Thoracic aorta (tissue), 2 donors: ENCODE data around the gene CEBPB. TPM values are rescaled to one million over a fixed set of nuclear protein-coding genes. Genes with fewer than 3 reads are reported as not detected.
"Not testable (repeated sequence)": the region's sequence is repeated elsewhere in the genome, so short reads cannot be mapped to it uniquely, and the experiment has no call there.

Source experiments
- ATAC-seq: fragments of 150-250 bp; one replicate; pipeline ENCODE4 v1.8.0; 2017; ENCODE audit warnings: low read depth; ENCODE audit not compliant: insufficient number of reproducible peaks, low FRiP score
- DNase-seq: peaks from one replicate; pipeline ENCODE4 v3.0.0-alpha.2; 2020; ENCODE audit warnings: low spot score
- H3K27ac ChIP-seq, 2 donors: fragments of 200-600 bp; sonication (generic); 1 replicate in 1 of 2; 2 replicates in 1 of 2; pipeline ENCODE4 v1.5.1; 2016; ENCODE audit warnings: mild to moderate bottlenecking in 2 of 2, moderate library complexity in 2 of 2
- H3K27me3 ChIP-seq: fragments of 200-600 bp; sonication (generic); replicated peaks from 2 replicates; pipeline ENCODE4 v1.6.0; 2016; ENCODE audit warnings: mild to moderate bottlenecking; ENCODE audit not compliant: insufficient read depth
- H3K36me3 ChIP-seq: fragments of 200-600 bp; sonication (generic); one replicate; pipeline ENCODE4 v1.5.1; 2016
- H3K4me1 ChIP-seq, 2 donors: fragments of 200-600 bp; sonication (generic); 1 replicate in 1 of 2; 2 replicates in 1 of 2; pipeline versions ENCODE4 v1.5.1 to v1.6.0; 2016; ENCODE audit warnings: low read depth in 2 of 2, mild to moderate bottlenecking in 1 of 2; ENCODE audit not compliant: control insufficient read depth in 1 of 2
- H3K4me3 ChIP-seq: fragments of 200-600 bp; sonication (generic); 2 replicates; pipeline ENCODE4 v1.5.1; 2016; ENCODE audit warnings: mild to moderate bottlenecking
- H3K9me3 ChIP-seq: fragments of 200-600 bp; sonication (generic); 2 replicates; pipeline ENCODE4 v1.5.1; 2016
- total RNA-seq, 2 donors: library from RNA; depleted of rRNA; stranded (reverse); fragments of >200 nt; gene quantifications; one replicate each; pipeline versions ENCODE4 v1.1.0 to v1.2.3, GENCODE V29; 2016
- TF ChIP-seq, protein P1 (sequence below): fragments of 200-600 bp; sonication (generic); IDR thresholded peaks from one replicate; pipeline ENCODE4 v1.5.1; 2019; ENCODE audit warnings: antibody characterized with exemption

Gene CEBPB
- total RNA-seq, 2 donors from 2014 or later: 113 to 255 TPM

DNA sequence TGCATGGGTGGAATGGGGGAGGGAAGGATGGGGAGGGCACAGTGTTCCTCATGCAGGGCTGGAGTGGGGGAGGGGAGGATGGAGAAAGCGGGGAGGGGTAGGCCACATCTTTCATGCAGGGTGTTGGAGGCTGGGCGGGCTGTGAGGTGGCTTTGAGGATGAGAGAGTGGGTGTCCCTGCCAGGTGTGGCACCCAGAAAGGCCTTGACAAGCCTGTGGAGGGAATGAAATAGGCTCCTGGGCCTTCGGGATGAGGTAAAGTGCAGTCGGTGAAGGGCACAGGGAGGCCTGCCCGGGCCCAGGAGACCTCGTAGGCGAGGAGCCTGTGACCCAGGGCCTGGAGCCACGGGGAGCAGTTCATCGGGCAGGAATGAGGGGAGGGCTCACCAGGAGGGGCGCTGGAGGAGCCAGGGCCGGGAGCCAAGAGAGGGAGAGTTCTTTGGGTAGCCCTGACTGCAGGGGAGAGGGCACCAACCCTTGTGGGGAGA is 7.6 kb downstream of the CEBPB start:
- peaks cover 15 to 22% of the 10 kb centered on the region in 2 donors for H3K4me1 ChIP-seq
- H3K4me3 ChIP-seq: no peak overlapping the region
- H3K27ac ChIP-seq: no peak overlapping the region
- H3K36me3 ChIP-seq: peaks cover 15% of the 10 kb centered on the region
- no peaks in the 10 kb centered on the region for H3K9me3 ChIP-seq
- ATAC-seq (no peak), DNase-seq (no peak)
- no peaks in the 10 kb centered on the region for H3K27me3 ChIP-seq
- TF ChIP-seq, protein P1, sequence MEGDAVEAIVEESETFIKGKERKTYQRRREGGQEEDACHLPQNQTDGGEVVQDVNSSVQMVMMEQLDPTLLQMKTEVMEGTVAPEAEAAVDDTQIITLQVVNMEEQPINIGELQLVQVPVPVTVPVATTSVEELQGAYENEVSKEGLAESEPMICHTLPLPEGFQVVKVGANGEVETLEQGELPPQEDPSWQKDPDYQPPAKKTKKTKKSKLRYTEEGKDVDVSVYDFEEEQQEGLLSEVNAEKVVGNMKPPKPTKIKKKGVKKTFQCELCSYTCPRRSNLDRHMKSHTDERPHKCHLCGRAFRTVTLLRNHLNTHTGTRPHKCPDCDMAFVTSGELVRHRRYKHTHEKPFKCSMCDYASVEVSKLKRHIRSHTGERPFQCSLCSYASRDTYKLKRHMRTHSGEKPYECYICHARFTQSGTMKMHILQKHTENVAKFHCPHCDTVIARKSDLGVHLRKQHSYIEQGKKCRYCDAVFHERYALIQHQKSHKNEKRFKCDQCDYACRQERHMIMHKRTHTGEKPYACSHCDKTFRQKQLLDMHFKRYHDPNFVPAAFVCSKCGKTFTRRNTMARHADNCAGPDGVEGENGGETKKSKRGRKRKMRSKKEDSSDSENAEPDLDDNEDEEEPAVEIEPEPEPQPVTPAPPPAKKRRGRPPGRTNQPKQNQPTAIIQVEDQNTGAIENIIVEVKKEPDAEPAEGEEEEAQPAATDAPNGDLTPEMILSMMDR: no peak

DNA sequence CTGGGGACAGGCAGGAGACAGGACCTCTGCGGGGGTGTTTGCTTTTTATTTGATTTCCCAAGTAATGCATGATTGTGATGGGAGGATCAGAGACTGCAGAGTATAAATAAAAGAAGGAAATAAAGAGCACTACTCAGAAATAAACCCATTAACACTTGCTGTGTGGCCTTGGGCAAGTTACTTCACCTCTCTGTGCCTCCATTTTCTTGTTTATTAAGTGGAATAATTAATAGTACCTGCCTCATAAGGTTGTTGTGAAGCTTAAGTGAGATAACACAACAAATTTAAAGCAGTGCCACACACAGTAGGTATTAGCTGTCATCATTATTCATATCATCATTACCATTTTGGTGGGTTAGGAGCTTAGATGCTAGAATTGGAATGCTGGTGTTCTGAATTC is 8.1 kb downstream of the CEBPB start:
- DNase-seq (no peak), ATAC-seq (no peak)
- H3K9me3 ChIP-seq: no peaks in the 10 kb centered on the region
- no peak overlapping the region for H3K27ac ChIP-seq
- H3K36me3 ChIP-seq: peaks cover 11% of the 10 kb centered on the region
- TF ChIP-seq, protein P1: no peak
- H3K27me3 ChIP-seq: no peaks in the 10 kb centered on the region
- peaks cover 14 to 22% of the 10 kb centered on the region in 2 donors for H3K4me1 ChIP-seq
- no peak overlapping the region for H3K4me3 ChIP-seq

DNA sequence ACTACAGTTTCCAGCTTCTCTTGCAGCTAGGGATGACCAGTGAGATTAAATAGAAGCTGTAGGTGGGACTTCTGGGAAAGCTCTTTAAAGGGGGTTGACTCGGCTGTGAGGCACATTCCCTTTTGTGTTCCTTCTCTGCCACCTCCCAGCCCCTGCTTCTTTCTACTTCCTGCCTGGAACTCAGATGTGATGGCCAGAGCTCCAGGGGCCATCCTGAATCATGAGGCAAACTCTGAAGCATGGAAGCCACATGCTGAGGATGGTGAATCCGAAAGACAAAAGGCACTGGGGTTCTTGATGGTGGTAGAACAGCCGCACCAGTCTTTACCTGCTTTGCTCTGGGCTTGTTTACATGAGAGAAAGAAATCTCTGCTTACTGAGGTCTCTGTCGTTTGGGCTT is 9.1 kb downstream of the CEBPB start:
- H3K9me3 ChIP-seq: no peaks in the 10 kb centered on the region
- peaks cover 4% of the 10 kb centered on the region for H3K36me3 ChIP-seq
- no peak for DNase-seq
- H3K27me3 ChIP-seq: no peaks in the 10 kb centered on the region
- no peak overlapping the region for H3K4me3 ChIP-seq
- no peak overlapping the region for H3K27ac ChIP-seq
- peaks cover 4 to 14% of the 10 kb centered on the region in 2 donors for H3K4me1 ChIP-seq
- no peak for ATAC-seq
- TF ChIP-seq, protein P1: no peak

DNA sequence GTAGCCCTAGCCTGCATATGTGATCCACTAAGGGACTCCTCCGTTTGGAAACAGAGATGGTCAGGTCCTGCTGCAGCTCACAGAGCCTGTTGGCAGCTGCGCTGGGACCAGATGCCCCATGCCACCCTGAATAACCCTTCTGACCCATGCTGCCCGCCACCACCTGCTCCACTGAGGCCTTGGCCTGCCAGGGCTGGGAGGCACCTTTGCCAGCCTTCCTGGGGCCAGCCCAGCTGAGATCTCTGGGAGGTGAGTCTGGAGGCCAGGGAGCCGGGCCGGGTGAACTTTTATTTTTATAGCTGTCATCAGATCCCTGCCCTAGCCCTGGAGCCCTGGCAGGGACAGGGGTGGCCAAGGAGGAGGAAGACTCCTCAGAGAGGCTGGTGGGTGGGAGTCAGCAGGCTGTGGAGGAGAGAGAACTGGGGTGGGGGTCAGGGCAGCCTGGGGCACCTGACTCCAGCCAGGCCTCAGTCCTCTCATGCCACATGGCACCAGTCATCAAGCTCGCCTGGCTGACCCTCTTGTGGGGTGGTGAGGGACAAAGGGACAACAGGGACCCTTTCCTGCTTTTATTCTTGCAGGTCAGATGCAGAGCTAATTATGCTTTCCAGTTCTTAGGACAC is 10.0 kb downstream of the CEBPB start:
- TF ChIP-seq, protein P1: no peak
- no peak overlapping the region for H3K4me3 ChIP-seq
- H3K9me3 ChIP-seq: no peaks in the 10 kb centered on the region
- DNase-seq (no peak), ATAC-seq (no peak)
- H3K36me3 ChIP-seq: no peaks in the 10 kb centered on the region
- no peaks in the 10 kb centered on the region for H3K27me3 ChIP-seq
- H3K4me1 ChIP-seq: peaks cover 0 to 5% of the 10 kb centered on the region in 2 donors
- H3K27ac ChIP-seq: no peak overlapping the region

DNA sequence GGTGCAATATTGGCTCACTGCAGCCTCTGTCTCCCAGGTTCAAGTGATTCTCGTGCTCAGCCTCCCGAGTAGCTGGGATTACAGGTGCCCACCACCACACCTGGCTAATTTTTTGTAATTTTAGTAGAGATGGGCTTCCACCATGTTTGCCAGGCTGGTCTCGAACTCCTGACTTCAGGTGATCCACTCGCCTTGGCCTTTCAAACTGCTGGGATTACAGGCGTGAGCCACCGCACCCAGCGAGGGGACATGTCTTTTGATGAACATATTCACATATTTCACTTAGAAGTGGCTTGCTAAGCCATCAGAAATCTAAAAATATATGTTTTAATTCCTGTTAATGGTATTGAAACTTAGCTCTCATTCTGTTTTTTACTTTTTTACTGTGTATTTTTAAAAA is 11.1 kb downstream of the CEBPB start:
- not testable (repeated sequence) for DNase-seq, H3K36me3 ChIP-seq, H3K27ac ChIP-seq, H3K9me3 ChIP-seq, ATAC-seq, H3K27me3 ChIP-seq, H3K4me1 ChIP-seq, H3K4me3 ChIP-seq

DNA sequence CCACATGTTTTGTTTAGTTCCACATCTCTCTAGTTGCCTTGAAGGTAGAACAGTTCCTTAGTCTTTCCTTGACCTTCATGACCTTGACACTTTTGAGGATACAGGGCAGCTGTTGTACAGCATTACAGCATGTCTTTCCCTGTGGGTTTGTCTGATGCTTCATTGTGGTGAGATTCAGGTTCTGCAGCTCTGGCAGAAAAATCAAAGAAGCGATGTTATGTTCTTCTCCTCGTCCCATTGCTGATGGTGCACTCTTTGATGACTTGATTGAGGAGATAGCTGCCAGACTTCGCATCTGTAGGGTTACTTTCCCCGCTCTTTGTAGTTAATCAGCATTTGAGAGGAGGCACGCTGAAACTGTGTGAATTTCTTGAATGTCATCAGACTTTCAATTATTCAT is 12.0 kb downstream of the CEBPB start:
- no peaks in the 10 kb centered on the region for H3K27me3 ChIP-seq
- H3K36me3 ChIP-seq: no peaks in the 10 kb centered on the region
- no peaks in the 10 kb centered on the region for H3K4me1 ChIP-seq
- no peak for DNase-seq
- no peak overlapping the region for H3K4me3 ChIP-seq
- H3K9me3 ChIP-seq: no peaks in the 10 kb centered on the region
- TF ChIP-seq, protein P1: no peak
- no peak for ATAC-seq
- no peak overlapping the region for H3K27ac ChIP-seq
